GM12874 (cell line): ENCODE results near the gene HIPK2.

ENCODE experiments used
- TF ChIP-seq, protein P1 (sequence below): IDR thresholded peaks from 2 replicates; pipeline ENCODE4 v1.5.1; 2011; ENCODE audit warnings: low read depth, mild to moderate bottlenecking, control low read depth, low read length, moderate library complexity; ENCODE audit not compliant: insufficient read depth

Gene HIPK2

DNA sequence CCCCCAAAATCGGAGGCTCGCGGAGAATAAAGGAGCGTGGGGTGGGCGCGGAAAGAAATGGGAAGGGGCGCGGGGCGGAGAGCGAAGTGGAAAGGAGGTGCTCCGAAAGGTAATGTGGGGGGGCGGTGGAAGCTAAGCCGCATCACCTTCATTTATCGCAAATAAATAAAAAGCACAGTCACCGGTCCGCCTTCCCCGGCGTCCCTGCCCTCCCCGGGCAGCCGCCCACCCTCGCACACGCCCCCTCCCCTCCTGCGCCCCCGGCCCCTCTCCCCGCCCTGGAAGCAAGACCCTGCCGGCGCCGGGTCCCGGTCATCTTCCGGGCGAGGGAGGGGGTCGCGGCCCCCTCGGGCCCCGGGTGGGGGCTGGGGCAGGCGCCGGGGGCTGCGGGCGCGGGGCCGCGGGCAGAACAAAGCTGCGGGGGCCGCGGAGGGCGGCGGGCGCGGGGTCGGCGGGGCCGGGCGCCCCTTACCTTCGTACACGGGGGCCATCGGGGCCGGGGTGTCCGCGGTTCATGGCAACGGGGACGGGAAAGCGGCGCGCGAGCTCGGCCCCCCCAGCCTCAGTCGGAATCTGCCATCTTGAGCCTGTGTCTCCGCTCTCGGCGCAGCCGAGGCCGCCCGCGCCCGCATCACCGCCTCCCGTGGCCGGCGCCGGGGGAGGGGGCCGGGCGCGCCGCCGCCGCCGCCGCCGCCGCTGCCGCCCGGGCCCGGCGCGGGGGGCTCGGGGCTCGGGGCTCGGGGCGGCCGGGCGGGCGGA lies 486 bp downstream of the HIPK2 start:
- TF ChIP-seq, protein P1, sequence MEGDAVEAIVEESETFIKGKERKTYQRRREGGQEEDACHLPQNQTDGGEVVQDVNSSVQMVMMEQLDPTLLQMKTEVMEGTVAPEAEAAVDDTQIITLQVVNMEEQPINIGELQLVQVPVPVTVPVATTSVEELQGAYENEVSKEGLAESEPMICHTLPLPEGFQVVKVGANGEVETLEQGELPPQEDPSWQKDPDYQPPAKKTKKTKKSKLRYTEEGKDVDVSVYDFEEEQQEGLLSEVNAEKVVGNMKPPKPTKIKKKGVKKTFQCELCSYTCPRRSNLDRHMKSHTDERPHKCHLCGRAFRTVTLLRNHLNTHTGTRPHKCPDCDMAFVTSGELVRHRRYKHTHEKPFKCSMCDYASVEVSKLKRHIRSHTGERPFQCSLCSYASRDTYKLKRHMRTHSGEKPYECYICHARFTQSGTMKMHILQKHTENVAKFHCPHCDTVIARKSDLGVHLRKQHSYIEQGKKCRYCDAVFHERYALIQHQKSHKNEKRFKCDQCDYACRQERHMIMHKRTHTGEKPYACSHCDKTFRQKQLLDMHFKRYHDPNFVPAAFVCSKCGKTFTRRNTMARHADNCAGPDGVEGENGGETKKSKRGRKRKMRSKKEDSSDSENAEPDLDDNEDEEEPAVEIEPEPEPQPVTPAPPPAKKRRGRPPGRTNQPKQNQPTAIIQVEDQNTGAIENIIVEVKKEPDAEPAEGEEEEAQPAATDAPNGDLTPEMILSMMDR: no peak

DNA sequence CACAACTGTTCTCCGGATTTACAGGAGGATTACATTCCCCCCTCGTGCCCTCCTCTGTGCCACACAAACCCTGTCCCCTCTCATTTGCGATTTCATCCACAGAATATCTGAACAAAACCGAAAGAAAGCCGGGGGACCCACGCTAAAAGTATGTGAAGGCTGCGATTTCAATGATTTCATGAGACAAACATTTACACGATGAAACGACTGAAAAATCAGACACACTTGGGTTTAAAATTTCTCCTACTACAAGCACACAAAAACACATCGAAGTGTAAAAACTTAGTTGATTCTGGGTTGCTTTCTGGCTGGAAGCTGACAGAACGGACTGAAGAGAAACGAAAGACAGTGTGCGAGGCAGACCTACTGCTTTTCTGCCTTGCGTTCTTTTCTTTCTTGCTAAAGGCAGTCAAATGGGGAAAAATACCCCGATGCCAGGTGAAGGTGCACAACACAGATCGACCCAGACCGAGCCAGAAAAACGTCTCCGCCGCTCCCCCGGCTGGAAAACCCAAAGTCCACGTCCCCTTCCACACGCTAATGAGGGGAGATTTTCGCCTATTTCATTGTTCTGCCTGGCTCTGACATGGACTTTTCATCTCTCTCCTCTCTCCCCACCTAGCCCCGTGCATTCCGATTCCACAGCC lies 1.2 kb downstream of the HIPK2 start:
- TF ChIP-seq, protein P1: no peak

DNA sequence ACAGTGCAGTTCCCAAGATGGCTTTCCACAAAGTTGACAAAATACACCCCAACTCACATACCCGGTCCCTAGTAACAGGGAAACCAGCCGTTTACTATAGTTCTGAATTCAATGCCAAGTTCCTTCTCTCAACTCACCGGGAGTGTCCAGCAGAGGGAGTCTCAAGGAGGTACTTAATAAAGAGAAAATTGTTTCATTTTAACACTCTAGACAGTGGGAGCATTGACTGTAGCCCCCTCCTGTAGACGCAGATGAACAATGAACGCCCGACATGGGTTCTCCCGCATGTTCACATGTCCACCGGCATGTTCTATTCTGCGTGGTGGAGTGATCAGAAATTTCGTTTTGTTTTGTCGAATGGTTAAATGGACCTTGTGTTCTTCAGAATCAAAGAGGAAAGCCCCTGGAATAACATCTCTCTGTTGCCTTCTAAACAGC lies 1.9 kb downstream of the HIPK2 start:
- TF ChIP-seq, protein P1: peak; percentile 57

DNA sequence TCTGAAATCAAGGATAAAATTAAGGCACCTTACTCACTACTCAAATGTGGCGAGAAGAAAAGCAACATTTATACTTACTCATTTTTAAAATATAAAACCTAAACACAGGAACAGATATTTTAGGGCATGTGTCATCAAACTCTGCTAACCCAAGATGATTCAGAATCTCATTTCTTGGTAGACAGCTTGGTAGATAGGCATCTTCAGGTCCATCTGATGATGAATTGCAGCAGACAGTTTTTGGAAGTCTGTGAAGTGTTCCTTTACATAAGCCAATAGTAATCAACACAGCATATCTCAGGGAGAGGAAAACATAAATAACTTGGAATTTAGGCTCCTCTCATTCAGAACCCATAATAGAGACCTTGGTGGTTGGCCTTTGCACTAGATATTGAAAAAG lies 3.4 kb downstream of the HIPK2 start:
- TF ChIP-seq, protein P1: no peak

DNA sequence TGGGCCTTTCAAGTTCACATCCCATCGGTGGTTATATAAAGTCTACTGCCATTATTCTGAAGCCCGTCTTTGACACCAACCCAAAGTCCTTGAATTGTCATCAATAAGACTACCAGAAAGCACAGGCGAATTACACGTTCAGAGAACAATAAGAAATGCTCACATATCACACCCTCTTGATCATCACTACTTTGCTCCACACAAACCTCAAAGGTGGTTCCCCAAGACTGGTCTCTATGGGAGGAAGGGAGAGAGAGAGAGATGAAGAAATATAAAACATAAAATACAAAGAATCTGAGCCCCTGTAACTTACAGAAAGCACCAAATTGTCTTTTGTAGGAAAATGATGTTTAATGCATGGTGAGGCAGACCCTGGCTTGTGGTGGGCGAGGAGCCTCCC lies 4.4 kb downstream of the HIPK2 start:
- TF ChIP-seq, protein P1: no peak

DNA sequence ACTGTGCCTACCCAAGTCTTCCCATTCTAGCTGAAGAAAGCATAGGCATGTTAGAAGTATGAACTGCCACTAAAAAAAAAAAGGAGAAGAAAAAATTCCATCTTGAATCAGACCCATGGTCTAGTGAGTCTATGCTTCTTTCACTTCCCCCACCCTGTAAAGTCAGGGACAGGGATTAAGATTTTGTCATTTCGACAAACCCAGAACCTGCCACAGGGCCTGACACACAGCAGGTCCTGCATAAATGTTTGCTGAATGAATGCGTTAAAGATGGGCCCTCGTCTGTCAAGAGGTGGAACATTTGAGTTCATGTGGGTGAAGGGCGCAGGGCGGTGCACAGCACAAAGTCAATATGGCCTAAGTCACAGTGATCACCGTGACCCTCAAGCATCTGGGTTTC lies 4.9 kb downstream of the HIPK2 start:
- TF ChIP-seq, protein P1: no peak

DNA sequence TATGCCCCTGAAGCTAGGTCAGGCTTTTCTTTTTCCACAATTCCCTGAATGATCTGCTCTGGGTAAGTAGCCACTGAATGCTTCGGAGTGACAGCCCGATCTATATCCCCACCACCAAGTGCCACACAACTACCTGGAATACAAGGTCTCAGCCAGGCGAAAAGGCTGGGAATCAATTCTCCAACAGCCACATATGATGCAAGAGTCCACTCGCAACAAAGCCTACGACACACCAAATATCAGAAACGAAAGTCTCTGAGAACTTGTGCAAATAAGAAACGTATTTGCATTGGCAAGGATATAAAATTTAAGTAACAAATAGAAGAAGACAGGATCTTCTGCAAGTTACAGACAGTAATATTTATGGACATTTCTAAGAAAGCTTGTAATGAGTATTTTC lies 5.7 kb downstream of the HIPK2 start:
- TF ChIP-seq, protein P1: no peak
